COLO668 (cell line): ENCODE results near the gene FMN1.

Source experiments
- DNase-seq: peaks from one replicate; lab custom pipeline; 2025; ENCODE audit not compliant: unreplicated experiment; lab: John Stamatoyannopoulos, UW

FMN1 gene

GRCh38 chr15:32843219-32843815, 351.2 kb downstream of the FMN1 start:
- DNase-seq, result no peak

GRCh38 chr15:32842081-32842480, 352.4 kb downstream of the FMN1 start:
- no peak for DNase-seq

GRCh38 chr15:32840507-32841245, 353.8 kb downstream of the FMN1 start:
- DNase-seq, result no peak

GRCh38 chr15:32838820-32839219, 355.7 kb downstream of the FMN1 start:
- peak; percentile 48 for DNase-seq

GRCh38 chr15:32838338-32838737, 356.2 kb downstream of the FMN1 start:
- DNase-seq, result no peak

- DNase-seq, result no peak
These were observed 356.6 kb downstream of the FMN1 start for GRCh38 chr15:32837935-32838334.

GRCh38 chr15:32834156-32834555, 360.4 kb downstream of the FMN1 start:
- no peak for DNase-seq

GRCh38 chr15:32833379-32833821, 361.1 kb downstream of the FMN1 start:
- no peak for DNase-seq

GRCh38 chr15:32831485-32831884, 363.0 kb downstream of the FMN1 start:
- no peak for DNase-seq

GRCh38 chr15:32830241-32830640, 364.3 kb downstream of the FMN1 start:
- DNase-seq, result no peak

GRCh38 chr15:32829436-32829835, 365.1 kb downstream of the FMN1 start:
- no peak for DNase-seq

- DNase-seq, result no peak
These were observed 365.9 kb downstream of the FMN1 start for GRCh38 chr15:32828507-32829186.

- DNase-seq, result no peak
These were observed 367.8 kb downstream of the FMN1 start for GRCh38 chr15:32826685-32827084.

GRCh38 chr15:32825219-32825618, 369.3 kb downstream of the FMN1 start:
- no peak for DNase-seq

GRCh38 chr15:32824777-32825176, 369.7 kb downstream of the FMN1 start:
- no peak for DNase-seq

GRCh38 chr15:32823750-32824149, 370.8 kb downstream of the FMN1 start:
- DNase-seq, result no peak

- no peak for DNase-seq
These were observed 371.8 kb downstream of the FMN1 start for GRCh38 chr15:32822739-32823138.

- DNase-seq, result no peak
These were observed 375.1 kb downstream of the FMN1 start for GRCh38 chr15:32819448-32819847.

- no peak for DNase-seq
These were observed 375.6 kb downstream of the FMN1 start for GRCh38 chr15:32818758-32819447.

GRCh38 chr15:32817577-32817976, 376.9 kb downstream of the FMN1 start:
- DNase-seq, result no peak

GRCh38 chr15:32807331-32807730, 387.2 kb downstream of the FMN1 start:
- no peak for DNase-seq

GRCh38 chr15:32803631-32804030, 390.9 kb downstream of the FMN1 start:
- no peak for DNase-seq
